Measurements from ENCODE around the gene CEMIP2.

DNA sequence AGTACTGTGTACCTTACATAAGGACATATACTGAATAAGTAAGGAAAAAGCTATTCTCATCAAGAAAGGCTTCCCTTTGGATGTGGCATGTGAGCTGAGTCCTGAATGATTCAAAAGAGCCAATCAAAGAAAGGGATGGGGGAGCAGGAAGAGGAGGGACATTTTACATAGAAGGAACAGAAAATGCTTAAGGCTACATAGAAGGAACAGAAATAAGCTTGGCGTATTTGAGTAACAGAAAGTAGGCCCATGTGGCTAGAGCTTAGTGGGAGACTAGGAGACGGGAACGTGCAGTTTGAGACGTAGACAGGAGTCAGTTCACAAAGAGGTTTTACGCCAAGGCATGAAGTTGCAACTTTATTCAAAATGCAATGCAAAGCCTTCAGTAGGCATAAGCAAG lies 126.3 kb downstream of the CEMIP2 start:
- TF ChIP-seq, protein P1, sequence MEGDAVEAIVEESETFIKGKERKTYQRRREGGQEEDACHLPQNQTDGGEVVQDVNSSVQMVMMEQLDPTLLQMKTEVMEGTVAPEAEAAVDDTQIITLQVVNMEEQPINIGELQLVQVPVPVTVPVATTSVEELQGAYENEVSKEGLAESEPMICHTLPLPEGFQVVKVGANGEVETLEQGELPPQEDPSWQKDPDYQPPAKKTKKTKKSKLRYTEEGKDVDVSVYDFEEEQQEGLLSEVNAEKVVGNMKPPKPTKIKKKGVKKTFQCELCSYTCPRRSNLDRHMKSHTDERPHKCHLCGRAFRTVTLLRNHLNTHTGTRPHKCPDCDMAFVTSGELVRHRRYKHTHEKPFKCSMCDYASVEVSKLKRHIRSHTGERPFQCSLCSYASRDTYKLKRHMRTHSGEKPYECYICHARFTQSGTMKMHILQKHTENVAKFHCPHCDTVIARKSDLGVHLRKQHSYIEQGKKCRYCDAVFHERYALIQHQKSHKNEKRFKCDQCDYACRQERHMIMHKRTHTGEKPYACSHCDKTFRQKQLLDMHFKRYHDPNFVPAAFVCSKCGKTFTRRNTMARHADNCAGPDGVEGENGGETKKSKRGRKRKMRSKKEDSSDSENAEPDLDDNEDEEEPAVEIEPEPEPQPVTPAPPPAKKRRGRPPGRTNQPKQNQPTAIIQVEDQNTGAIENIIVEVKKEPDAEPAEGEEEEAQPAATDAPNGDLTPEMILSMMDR (IDR thresholded peaks at IDR 0.05): no peak
- TF ChIP-seq EP300 (IDR thresholded peaks at IDR 0.05) (no peak), POLR2AphosphoS5 (IDR thresholded peaks at IDR 0.05) (peak in 1 of 4 donors; percentile 10), POLR2A (IDR thresholded peaks at IDR 0.05) (peak in 1 of 2 donors; percentile 10)

All from sigmoid colon (tissue), 4 donors.